Ovary (tissue), 9 donors: ENCODE data around the gene SLC35A3. TPM values are rescaled to one million over a fixed set of nuclear protein-coding genes. Genes with fewer than 3 reads are reported as not detected.

Experiments used
- DNase-seq, 5 donors: peaks; one replicate each; pipeline ENCODE4 v3.0.0-alpha.2; 2019 to 2020
- H3K27ac ChIP-seq, 2 donors: fragments of 200-600 bp; one replicate each; pipeline versions ENCODE4 v1.5.1 to v1.8.0; 2019 to 2022
- H3K27me3 ChIP-seq: fragments of 200-600 bp; one replicate; pipeline ENCODE4 v1.8.0; 2022
- H3K36me3 ChIP-seq: fragments of 200-600 bp; sonication (generic); one replicate; pipeline ENCODE4 v1.5.1; 2019
- H3K4me1 ChIP-seq: one replicate; pipeline ENCODE4 v1.8.1; 2013; ENCODE audit warnings: mild to moderate bottlenecking, moderate library complexity; ENCODE audit not compliant: insufficient read depth
- H3K4me3 ChIP-seq: fragments of 200-600 bp; sonication (generic); one replicate; pipeline ENCODE4 v1.5.1; 2017
- H3K9me3 ChIP-seq, 2 donors: fragments of 200-600 bp in 1 of 2; sonication (generic) in 1 of 2; one replicate each; pipeline versions ENCODE4 v1.5.1 to v1.8.1; 2013 to 2019; ENCODE audit warnings: mild to moderate bottlenecking in 1 of 2, moderate library complexity in 1 of 2
- CTCF ChIP-seq, 3 donors: fragments of 450-650 bp in 2 of 3; fragments of 200-600 bp in 1 of 3; IDR thresholded peaks; one replicate each; pipeline versions ENCODE4 v1.5.1 to v1.8.0; 2016 to 2022; ENCODE audit warnings: antibody characterized with exemption in 3 of 3, mild to moderate bottlenecking in 1 of 3
- EP300 ChIP-seq: sonication (generic); formaldehyde crosslinking; IDR thresholded peaks from one replicate; pipeline ENCODE4 v1.6.1; 2017; ENCODE audit warnings: antibody characterized with exemption
- POLR2A ChIP-seq: fragments of 450-650 bp; IDR thresholded peaks from one replicate; pipeline ENCODE4 v1.6.1; 2017; ENCODE audit warnings: antibody characterized with exemption, mild to moderate bottlenecking, moderate library complexity
- WGBS, 3 donors: extraction: QIAGEN DNeasy Blood & Tissue Kit in 1 of 3; methylation state at CpG; one replicate each; pipeline versions ENCODE4 v1.1.5 to v1.1.7; 2013 to 2017; 5-methylcytosine and 5-hydroxymethylcytosine counted together
- intact Hi-C, 4 donors: fragments of 100-400 bp; cut with DNase I; formaldehyde crosslinking; loops; one replicate each; pipeline versions ENCODE4 v1.11.0 to v1.15.1; 2022 to 2023
- polyA plus RNA-seq, 2 donors: library from polyadenylated mRNA; stranded (reverse); fragments of 200-250 nt in 1 of 2; fragments of 350-450 nt in 1 of 2; fragmentation: Illumina TruSeq in 1 of 2; extraction: RNeasy Lipid Tissue Mini Kit (QIAGEN cat#74804) in 1 of 2; gene quantifications; one replicate each; pipeline ENCODE4 v1.2.3, GENCODE V29; 2013 to 2014
- total RNA-seq, 7 donors: library from RNA; depleted of rRNA in 2 of 7; stranded (reverse); fragments of >200 nt in 2 of 7; fragmentation: NEBNext Ultra II Directional in 3 of 7; extraction: Animal tissue kit (Norgen Biotek cat#: 25700) in 3 of 7; gene quantifications; one replicate each; pipeline versions ENCODE4 v1.1.0 to v1.2.4, GENCODE V29; 2016 to 2023
- donor health status: DM: no; HTN: no; CAD: no; lungs with moderate emphysema.
- donor health status: DM: no; HTN: no; CAD: no.
- donor health status: Bipolar disorder and iron deficiency.
- donor health status: DM: yes; HTN: yes; CAD: no.
- donor health status: DM: no; HTN: no; CAD: no.
- donor health status: DM: yes; HTN: yes; CAD: no.

Gene SLC35A3
- total and polyA plus RNA-seq, 9 donors = 7.7 to 22.8 (median 14.3) TPM

- H3K27me3 ChIP-seq = no peaks in the 10 kb centered on the region
- no peaks in the 10 kb centered on the region for H3K36me3 ChIP-seq
- H3K9me3 ChIP-seq = no peaks in the 10 kb centered on the region
- 95 to 97% (median 95%) methylated on average over 2 of the region's 2 CpGs for WGBS, 3 donors
- DNase-seq = no peak
- no peak for TF ChIP-seq EP300
- no peak for TF ChIP-seq CTCF (IDR thresholded peaks at IDR 0.05)
- TF ChIP-seq POLR2A = no peak
- no peak overlapping the region for H3K4me3 ChIP-seq
- H3K27ac ChIP-seq = no peak overlapping the region
- intact Hi-C loops = no loop called here
- no peaks in the 10 kb centered on the region for H3K4me1 ChIP-seq
Observed at GRCh38 chr1:100028765-100029164, 59.0 kb downstream of the SLC35A3 start.

GRCh38 chr1:100034470-100034869 lies 64.7 kb downstream of the SLC35A3 start:
- intact Hi-C loops = no loop called here
- no peak for DNase-seq
- Histone ChIP-seq H3K27ac (no peak overlapping the region), H3K9me3 (no peaks in the 10 kb centered on the region), H3K27me3 (no peaks in the 10 kb centered on the region), H3K4me1 (peaks cover 3% of the 10 kb centered on the region), H3K36me3 (no peaks in the 10 kb centered on the region), H3K4me3 (no peak overlapping the region)
- TF ChIP-seq EP300 (no peak), POLR2A (no peak), CTCF (IDR thresholded peaks at IDR 0.05) (no peak)

- Histone ChIP-seq H3K36me3 (no peaks in the 10 kb centered on the region), H3K27ac (no peak overlapping the region), H3K4me3 (no peak overlapping the region), H3K4me1 (peaks cover 3% of the 10 kb centered on the region), H3K27me3 (no peaks in the 10 kb centered on the region), H3K9me3 (no peaks in the 10 kb centered on the region)
- 95 to 96% (median 95%) methylated on average over 1 of the region's 1 CpG for WGBS, 3 donors
- no peak for TF ChIP-seq EP300
- TF ChIP-seq POLR2A = no peak
- no peak for TF ChIP-seq CTCF (IDR thresholded peaks at IDR 0.05)
- intact Hi-C loops = no loop called here
- DNase-seq = no peak
Observed at GRCh38 chr1:100035214-100035613, 65.4 kb downstream of the SLC35A3 start.

GRCh38 chr1:100036718-100037655 lies 67.2 kb downstream of the SLC35A3 start:
- intact Hi-C loops = no loop called here

More at GRCh38 chr1:100036718-100037655, 67.2 kb downstream of the SLC35A3 start:
- H3K4me3 ChIP-seq = peak overlapping the region; percentile 57
- no peaks in the 10 kb centered on the region for H3K9me3 ChIP-seq
- peak overlapping the region; percentile 93 to 98 for H3K27ac ChIP-seq
- no peaks in the 10 kb centered on the region for H3K27me3 ChIP-seq
- TF ChIP-seq EP300 = no peak
- TF ChIP-seq CTCF (IDR thresholded peaks at IDR 0.05) = no peak
- TF ChIP-seq POLR2A = no peak
- DNase-seq = no peak
- peaks cover 6% of the 10 kb centered on the region for H3K4me1 ChIP-seq
- 21 to 25% (median 24%) methylated on average over 11 of the region's 11 CpGs for WGBS, 3 donors
- H3K36me3 ChIP-seq = no peaks in the 10 kb centered on the region
